IPS-NIHi7 (cell line): ENCODE measurements around the gene DIDO1.
A peak's percentile ranks its signal among the peaks of the same experiment; 100 is the strongest.
"Not testable (repeated sequence)": the region's sequence is repeated elsewhere in the genome, so short reads cannot be mapped to it uniquely, and the experiment has no call there.

Experiments
- DNase-seq: peaks from one replicate; pipeline ENCODE4 v3.0.0; 2012; ENCODE audit warnings: mixed read lengths; ENCODE audit errors: extremely low spot score

DIDO1 gene

GRCh38 chr20:62880147-62880934 lies 46.0 kb downstream of the DIDO1 start:
- no peak for DNase-seq

DNA sequence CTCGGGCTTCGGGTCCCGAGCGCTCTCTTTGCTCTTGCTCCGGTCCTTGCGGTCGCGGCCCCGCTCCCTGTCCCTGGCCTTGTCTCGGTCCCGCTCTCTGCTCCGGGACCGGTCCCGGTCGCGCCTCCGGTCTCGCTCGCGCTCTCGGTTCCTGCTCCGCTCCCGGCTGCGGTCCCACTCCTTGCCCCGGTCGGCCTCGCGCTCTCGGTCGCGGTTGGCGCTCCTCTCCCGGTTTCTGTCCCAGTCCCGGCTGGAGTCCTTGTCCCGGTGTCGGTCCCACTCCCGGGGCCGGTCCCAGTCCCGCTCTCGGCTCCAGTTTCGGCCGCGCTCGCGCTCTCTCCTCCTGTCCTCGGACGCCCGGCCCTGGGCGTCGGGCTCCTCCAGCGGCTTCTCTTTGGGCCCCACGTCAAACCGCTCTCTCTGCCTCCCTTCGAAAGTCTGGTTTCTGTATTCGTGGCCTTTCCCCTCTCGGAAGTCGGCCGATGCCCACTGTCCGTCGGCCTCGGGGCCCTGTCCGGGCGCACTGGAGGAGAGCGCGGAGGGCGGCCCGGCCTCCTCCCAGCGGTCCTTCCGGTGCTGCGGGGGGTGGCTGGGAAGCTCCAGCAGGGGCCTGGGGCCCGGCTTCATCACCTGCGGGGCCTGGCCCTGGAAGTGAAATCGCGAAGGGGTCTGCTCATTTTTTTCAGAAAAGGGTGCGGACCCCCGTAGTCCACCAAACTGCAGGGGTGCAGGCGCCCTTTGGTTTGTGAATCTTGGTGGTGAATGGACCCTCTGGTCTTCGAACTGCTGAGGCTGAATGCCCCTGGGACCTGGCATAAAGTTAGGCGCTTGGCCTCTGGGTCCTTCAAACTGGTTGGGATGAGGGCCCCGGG lies 46.8 kb downstream of the DIDO1 start:
- no peak for DNase-seq

DNA sequence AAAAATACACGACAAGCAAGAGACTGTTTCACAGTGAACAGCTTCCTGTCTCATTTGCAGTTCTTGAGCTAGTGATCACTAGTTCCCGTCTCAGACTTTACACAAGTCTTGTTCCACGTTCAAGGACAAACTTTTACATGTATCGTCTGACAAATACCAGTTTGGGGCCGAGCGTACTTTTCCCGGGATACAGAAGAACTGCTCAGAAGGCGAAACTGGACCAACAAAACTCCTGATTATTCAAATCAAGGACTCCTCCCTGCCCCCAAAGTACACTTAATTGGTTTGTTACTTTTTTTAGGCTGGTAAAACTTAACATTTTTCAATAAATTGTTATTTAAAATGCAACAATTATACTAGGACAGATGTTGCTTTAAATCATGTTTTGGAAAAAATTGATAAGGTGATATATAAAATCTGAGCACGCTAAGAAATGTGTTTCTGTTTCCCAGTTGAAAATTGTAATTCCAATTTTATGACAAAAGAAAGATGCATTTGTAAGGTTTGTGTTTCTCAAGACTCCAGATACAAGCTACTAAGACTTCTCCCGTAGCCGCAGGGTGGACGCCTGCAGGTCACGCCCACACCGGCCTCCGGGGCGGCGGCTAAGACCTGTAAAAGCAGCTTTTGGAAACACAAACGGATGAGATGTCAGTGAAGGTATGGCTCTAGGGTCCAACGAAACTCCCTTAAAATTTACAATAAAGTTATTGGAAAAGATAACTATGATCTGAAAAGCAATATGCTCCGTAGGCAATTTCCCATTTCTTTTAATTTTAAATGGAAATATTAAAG lies 47.9 kb downstream of the DIDO1 start:
- DNase-seq, result peak; percentile 61

GRCh38 chr20:62876902-62877816 lies 49.1 kb downstream of the DIDO1 start:
- DNase-seq, result no peak

GRCh38 chr20:62876501-62876901 lies 49.8 kb downstream of the DIDO1 start:
- DNase-seq, result no peak

GRCh38 chr20:62875419-62876361 lies 50.6 kb downstream of the DIDO1 start:
- DNase-seq, result peak; percentile 83

DNA sequence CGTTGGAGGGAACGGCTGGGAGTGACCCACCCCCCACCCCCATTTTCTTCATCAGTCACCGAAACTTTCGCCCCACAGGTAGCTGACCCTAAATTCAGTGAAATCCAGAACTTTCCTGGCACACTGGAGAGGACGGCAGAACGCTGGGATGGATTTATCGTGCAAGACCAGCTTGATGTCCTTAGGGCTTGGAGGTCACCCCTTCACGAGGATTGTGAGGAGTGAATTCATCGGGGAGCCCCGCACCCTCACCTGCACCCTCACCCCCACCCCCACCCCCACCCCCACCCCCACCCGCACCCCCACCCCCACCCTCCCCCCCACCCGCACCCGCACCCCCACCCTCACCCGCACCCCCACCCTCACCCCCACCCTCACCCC lies 51.4 kb downstream of the DIDO1 start:
- DNase-seq, result no peak

GRCh38 chr20:62873681-62874031 lies 52.6 kb downstream of the DIDO1 start:
- not testable (repeated sequence) for DNase-seq

DNA sequence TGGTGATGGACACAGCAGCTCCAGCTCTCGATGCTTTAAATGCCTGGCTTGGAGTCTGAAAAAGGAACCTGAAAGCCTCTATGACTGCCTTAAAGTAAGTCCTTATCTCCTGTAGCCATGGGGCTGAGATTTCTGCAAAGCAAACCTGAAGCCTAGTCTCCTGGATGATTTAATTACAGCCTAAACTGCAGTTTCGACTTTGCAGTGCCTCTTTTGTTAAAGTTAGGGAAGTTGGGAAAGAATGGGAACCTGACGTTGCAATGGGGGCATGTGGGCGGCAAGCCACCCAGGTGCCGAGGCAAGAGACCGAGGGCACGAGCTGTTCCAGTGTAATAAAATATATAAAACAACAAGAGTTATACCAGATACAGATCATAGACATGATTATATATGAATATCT lies 53.0 kb downstream of the DIDO1 start:
- no peak for DNase-seq

DNA sequence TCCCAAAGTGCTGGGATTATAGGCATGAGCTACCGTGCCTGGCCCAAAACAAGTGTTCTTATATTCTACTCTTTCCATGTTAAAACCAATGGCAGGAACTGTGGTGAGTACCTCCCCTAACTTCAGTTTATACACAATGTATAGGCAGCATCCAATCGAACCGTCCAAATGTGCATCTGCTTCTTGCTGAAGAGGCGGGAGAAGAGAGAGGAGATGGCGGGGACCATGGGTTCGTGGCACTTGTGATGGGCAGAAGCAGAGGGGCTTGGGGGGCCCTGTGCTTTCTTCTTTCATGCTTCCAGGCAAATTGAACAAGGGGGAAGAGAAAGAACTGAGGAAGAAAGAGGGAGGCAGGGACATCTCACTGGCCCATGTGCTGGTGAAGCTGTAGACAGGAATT lies 53.4 kb downstream of the DIDO1 start:
- no peak for DNase-seq

DNA sequence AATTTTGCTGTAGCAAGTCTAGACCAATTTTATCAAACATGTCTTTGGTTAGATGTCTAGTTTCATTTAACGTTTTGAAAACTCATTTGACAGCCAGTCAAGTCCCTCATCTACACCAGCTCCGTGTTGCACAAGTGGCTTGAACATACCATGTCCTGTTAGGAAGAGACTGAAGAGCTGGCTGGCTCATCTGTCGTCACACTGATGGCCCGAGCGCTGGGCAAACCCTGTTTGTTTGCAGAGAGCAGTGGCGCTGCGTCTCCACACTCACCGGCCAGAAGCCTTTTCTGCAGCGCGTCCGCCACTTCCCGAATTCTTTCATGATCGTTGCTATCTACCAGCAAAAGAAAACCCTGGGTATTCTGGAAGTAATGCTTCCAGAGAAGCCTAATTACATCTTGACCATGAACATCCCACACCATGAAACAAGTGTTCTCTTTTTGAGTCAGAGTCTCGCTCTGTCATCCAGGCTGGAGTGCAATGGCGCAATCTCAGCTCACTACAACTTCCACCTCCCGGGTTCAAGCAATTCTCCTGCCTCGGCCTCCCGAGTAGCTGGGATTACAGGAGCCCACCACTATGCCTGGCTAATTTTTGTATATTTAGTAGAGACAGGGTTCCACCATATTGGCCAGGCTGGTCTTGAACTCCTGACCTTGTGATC lies 54.0 kb downstream of the DIDO1 start:
- no peak for DNase-seq

- no peak for DNase-seq
Measured at GRCh38 chr20:62864207-62864606, 62.1 kb downstream of the DIDO1 start.

DNA sequence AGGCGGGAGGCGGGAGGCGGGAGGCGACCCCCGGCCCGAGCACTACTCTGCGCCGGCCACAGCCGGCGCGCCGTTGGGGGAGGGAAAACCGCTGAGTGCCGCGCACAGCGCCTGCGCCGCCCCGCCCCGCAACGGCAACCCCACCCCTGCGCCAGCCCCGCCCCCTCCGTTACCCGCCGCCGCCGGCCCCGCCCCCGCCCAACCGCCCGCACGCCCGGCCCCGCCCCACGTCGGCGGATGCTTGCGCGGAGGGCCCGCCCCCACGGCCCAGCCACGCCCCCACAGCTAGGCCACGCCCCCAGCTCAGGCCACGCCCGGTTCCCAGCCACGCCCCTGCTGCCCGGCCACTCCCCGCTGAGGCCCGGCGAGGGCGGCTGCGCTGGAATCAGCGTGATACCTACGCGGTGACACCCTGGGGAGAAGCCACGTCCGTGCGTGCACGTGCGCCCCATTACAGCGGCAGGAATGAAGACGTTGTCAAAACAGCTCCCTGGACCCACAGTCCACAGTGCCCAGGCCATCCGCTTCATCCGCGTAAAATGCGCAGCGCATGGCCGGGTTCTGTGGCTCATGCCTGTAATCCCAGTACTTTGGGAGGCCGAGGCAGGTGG lies 64.5 kb downstream of the DIDO1 start, which contains the start of gene TCFL5:
Gene TCFL5 (minus strand): TSS at position 97 of the 611 bp plus-strand sequence. CDS start 152 bp downstream, outside the sequence.
- peak; percentile 92 for DNase-seq

DNA sequence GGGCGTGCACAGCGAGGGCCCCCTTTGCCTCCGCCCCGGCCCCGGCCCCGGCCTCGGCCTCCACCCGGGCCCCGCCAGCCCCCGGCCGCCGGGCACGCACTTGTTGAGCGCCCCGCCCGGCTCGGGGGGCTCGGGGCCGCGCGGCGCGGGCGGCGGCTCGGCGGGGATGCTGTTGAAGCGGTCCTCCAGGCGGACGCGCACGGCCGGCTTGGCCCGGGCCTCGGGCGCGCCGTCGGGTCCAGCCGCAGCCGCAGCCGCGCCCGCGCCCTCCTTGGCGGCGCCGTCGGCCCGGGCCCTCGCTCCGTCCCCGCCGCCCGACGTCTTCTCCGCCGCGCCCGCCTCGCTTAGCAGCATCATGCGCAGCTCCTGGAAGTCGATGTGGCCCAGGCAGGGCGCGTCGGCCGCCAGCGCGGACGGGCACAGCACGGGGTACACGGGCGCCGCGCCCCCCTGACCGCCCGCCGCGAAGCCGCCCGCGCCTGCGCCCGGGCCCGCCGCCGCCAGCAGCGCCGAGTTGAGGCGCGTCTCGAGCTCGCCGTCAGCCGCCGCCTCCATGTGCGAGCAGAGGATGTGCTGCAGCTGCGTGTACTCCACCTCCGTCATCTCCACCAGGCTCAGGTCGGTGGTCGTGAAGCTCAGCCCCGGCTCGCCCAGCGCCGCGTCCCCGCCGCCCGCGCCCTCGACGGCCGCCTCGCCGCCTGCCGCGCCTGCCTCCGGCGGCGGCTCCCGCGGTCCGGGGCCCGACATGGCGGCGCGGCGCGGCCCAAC lies 65.2 kb downstream of the DIDO1 start:
- no peak for DNase-seq

DNA sequence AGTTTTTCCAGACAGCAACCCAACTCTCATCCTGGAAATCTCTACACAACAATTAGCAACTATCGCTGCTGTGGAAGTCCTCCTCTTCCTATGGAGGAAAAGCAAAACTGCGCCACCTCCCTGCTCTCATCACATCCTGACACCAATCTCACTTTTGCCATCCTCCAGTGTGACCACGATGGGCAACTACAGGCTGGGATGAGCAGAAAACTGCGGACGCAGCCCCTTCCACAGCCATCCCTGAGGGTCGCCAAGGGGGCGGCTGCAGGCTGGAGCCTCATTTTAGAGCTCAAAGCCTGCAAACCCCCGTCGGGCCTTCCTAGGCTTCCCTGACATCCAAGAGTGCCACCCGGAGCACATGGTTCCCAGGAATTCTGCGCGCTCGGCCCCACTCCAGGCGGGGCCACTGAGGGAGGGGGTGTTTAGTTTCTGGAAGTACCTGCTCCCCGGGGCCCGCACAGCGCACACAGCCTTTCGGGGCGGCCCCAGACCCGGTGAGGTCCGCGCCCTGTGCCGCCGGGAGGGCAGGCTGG lies 65.8 kb downstream of the DIDO1 start:
- DNase-seq, result no peak

GRCh38 chr20:62859721-62860120 lies 66.6 kb downstream of the DIDO1 start:
- DNase-seq, result no peak

DNA sequence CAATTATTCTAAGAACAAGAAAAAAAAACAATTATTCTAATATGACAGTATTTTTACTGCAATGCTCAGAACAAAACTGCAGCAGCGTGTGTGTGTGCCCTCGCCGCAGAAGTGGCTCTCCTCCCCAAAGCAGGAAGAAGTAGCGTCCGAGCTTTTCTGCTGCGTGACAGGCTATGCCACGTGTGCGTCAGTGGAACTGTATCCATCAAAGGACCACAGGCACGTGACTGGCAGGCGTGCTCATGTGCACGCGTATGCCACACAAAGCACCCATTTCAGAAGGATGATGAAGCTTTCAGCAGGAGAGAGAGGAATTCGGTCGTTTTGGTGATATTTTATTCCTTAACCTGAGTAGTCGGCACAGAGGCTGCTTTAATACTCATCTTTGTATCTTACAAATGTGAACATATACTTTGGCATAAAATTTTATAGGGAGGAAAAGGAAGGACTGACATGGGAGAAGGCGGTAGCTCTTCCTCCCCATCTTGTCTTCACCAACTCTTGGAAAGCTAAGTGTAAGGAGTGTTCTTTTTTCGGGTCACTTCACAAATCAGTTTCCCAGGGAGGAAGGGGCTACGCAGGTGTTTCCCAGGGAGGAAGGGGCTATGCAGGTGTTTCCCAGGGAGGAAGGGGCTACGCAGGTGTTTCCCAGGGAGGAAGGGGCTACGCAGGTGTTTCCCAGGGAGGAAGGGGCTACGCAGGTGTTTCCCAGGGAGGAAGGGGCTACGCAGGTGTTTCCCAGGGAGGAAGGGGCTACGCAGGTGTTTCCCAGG lies 68.1 kb downstream of the DIDO1 start:
- no peak for DNase-seq
